ENCODE measurements around the gene CKAP2.
A peak's percentile ranks its signal among the peaks of the same experiment; 100 is the strongest.
"Not testable (repeated sequence)": the region's sequence is repeated elsewhere in the genome, so short reads cannot be mapped to it uniquely, and the experiment has no call there.

CKAP2 gene, protein sequence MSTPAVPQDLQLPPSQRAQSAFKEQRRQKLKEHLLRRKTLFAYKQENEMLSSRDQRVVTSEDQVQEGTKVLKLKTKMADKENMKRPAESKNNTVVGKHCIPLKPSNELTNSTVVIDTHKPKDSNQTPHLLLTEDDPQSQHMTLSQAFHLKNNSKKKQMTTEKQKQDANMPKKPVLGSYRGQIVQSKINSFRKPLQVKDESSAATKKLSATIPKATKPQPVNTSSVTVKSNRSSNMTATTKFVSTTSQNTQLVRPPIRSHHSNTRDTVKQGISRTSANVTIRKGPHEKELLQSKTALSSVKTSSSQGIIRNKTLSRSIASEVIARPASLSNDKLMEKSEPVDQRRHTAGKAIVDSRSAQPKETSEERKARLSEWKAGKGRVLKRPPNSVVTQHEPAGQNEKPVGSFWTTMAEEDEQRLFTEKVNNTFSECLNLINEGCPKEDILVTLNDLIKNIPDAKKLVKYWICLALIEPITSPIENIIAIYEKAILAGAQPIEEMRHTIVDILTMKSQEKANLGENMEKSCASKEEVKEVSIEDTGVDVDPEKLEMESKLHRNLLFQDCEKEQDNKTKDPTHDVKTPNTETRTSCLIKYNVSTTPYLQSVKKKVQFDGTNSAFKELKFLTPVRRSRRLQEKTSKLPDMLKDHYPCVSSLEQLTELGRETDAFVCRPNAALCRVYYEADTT

DNA sequence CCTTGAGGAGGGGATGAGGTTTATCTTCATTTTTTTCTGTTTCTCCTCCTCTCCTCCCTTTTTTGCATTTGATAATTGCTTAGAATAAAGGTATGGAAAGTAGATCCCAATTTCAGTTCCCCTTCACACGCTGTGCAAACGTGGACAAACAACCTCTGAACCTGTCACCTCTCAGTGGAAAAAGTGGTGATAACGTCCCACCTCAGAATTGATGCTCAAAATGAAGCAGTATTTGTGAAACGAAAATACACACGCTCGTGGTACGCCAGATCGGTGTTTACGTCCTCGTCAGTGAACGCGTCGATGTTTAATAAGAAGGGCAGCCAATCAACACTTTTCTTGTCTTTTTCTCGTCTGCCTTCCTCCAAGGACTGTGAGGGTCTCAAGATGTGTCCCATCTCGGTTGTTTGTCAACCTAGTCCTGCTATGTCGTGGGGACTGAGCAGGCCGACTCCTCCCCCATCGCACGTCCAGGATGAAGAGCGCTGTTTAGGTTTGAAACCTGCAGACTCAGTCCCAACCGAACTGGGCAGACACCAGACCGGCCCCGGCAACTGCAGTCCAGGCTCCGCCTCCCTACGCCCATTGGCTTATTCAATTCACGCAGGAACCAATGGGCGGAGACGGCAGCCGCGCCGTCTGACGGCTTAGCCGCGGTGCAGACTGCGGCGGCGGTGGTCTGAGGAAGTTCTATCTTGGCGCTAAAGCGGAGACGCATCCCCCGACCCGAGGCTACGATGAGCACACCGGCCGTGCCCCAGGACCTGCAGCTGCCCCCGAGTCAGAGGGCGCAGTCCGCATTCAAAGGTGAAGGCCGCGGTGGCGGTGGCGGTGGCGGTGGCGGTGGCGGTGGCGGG, at the start of gene CKAP2:
TSS of gene CKAP2 (plus strand) at position 659 of the 857 bp plus-strand sequence. CDS start at position 738, 79 bp downstream.
- H3K4me3 ChIP-seq (replicated peaks in 1 of 2; ENCODE audit: low read depth in 2 of 2, low read length in 2 of 2) = peak within 1 kb of the TSS; percentile 77 to 96
- DNase-seq (ENCODE audit: low read depth in 2 of 2) = peak; percentile 93 to 95
- TF ChIP-seq, protein P1, sequence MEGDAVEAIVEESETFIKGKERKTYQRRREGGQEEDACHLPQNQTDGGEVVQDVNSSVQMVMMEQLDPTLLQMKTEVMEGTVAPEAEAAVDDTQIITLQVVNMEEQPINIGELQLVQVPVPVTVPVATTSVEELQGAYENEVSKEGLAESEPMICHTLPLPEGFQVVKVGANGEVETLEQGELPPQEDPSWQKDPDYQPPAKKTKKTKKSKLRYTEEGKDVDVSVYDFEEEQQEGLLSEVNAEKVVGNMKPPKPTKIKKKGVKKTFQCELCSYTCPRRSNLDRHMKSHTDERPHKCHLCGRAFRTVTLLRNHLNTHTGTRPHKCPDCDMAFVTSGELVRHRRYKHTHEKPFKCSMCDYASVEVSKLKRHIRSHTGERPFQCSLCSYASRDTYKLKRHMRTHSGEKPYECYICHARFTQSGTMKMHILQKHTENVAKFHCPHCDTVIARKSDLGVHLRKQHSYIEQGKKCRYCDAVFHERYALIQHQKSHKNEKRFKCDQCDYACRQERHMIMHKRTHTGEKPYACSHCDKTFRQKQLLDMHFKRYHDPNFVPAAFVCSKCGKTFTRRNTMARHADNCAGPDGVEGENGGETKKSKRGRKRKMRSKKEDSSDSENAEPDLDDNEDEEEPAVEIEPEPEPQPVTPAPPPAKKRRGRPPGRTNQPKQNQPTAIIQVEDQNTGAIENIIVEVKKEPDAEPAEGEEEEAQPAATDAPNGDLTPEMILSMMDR (IDR thresholded peaks at IDR 0.05; ENCODE audit: low read depth, low read length) = no peak

DNA sequence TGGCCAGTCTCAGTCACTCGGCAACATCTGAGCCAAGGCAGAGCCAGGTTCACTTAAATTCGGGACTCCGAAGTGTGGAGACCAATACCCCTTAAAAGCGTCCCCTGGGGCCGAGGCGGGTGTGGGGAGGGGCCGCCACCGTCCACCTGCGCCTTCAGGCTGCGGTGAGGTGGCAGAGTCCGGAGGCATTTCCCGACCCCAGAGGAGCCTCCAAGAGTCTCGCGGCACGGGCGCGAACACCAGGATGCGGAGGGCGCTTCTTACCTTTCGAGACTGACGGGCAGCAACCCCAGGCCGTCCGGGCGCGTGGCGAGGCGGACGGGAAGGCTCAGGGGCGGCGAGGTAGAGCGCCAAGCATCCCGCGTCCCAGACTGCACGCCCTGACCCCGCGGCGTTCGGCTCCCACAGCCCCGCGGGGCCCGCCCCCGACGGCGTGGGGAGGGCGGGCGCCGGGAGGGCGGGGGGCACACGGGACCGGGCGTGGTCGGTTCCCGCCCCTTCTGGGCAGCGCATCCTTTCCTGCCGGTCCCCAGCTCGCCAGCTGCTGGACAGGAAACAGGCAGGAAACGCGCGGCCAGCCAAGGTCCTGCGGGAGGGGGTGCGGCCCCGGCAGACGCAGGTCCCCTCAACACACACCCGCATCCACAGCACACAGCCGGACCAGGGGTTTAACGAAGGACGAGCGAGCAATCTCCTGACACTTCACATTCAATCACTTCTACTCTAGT, 49.3 kb upstream of the CKAP2 start, which contains the start of gene THSD1:
TSS of gene THSD1 (minus strand) at position 406 of the 728 bp plus-strand sequence. CDS start 3,572 bp downstream, outside the sequence.
- H3K4me3 ChIP-seq (replicated peaks in 1 of 2; ENCODE audit: low read depth in 2 of 2, low read length in 2 of 2) = peak within 1 kb of the TSS; percentile 71 to 73
- TF ChIP-seq, protein P1 (IDR thresholded peaks at IDR 0.05; ENCODE audit: low read depth, low read length) = no peak
- peak; percentile 37 to 63 for DNase-seq (ENCODE audit: low read depth in 2 of 2)

DNA sequence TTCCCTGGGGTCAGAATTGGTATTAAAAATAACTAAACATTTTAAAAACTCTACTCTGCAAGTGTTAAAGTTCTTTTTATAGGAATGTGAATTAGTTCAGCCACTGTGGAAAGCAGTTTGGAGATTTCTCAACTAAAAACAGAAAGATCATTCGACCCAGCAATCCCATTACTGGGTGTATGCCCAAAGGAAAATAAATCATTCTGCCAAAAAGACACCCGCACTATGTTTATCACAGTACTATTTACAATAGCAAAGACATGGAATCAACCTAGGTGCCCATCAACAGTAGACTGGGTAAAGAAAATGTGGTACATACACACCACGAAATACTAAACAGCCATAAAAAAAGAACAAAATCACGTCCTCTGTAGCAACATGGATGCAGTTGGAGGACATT, 48.6 kb upstream of the CKAP2 start:
- TF ChIP-seq, protein P1 (IDR thresholded peaks at IDR 0.05; ENCODE audit: low read depth, low read length) = no peak
- DNase-seq (ENCODE audit: low read depth in 2 of 2) = no peak
- peak overlapping the region in 1 of 2 donors; percentile 73 for H3K4me3 ChIP-seq (replicated peaks in 1 of 2; ENCODE audit: low read depth in 2 of 2, low read length in 2 of 2)

DNA sequence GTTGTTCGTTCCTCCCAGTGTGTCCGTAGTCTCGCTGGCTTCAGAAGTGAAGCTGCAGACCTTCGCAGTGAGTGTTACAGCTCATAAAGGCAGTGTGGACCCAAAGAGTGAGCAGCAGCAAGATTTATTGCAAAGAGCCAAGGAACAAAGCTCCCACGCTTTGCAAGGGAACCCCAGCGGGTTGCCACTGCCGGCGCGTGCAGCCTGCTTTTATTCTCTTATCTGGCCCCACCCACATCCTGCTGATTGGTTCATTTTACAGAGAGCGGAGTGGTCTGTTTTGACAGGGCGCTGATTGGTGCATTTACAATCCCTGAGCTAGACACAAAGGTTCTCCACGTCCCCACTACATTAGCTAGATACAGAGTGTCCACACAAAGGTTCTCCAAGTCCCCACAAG, 47.8 kb upstream of the CKAP2 start:
- H3K4me3 ChIP-seq (replicated peaks in 1 of 2; ENCODE audit: low read depth in 2 of 2, low read length in 2 of 2); DNase-seq (ENCODE audit: low read depth in 2 of 2): not testable (repeated sequence)

DNA sequence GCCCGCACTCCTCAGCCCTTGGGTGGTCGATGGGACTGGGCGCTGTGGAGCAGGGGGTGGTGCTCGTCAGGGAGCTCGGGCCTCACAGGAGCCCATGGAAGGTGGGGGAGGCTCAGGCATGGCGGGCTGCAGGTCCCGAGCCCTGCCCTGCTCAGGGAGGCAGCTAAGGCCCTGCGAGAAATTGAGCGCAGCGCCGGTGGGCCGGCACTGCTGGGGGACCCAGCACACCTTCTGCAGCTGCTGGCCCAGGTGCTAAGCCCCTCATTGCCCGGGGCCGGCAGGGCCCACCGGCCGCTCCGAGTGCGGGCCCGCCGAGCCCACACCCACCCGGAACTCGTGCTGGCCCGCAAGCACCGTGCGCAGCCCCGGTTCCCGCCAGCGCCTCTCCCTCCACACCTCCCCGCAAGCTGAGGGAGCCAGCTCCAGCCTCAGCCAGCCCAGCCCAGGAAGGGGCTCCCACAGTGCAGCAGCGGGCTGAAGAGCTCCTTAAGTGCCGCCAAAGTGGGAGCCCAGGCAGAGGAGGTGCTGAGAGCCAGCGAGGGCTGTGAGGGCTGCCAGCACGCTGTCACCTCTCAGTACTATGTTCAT, 47.1 kb upstream of the CKAP2 start:
- H3K4me3 ChIP-seq (replicated peaks in 1 of 2; ENCODE audit: low read depth in 2 of 2, low read length in 2 of 2); DNase-seq (ENCODE audit: low read depth in 2 of 2): not testable (repeated sequence)

DNA sequence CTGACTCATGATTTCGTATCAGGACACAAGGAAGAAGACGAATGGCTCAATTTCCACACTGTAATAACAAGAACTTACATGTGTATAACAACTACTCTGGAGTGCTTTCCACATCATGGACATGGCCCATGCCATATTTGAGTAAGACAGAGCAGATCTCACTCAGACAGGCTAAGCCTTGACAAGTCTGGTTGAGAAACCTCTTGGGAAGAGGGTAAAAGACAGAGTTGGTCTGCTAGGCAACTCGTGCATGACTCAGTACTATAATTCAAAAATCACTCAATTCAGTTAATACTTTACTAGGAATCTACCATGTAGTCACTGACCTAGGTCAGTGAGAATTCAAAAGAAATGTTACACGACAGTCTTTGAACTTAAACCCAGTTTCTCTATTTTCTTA, 43.6 kb upstream of the CKAP2 start:
- TF ChIP-seq, protein P1 (IDR thresholded peaks at IDR 0.05; ENCODE audit: low read depth, low read length) = no peak
- DNase-seq (ENCODE audit: low read depth in 2 of 2) = peak in 1 of 2 donors; percentile 71
- H3K4me3 ChIP-seq (replicated peaks in 1 of 2; ENCODE audit: low read depth in 2 of 2, low read length in 2 of 2) = no peak overlapping the region

DNA sequence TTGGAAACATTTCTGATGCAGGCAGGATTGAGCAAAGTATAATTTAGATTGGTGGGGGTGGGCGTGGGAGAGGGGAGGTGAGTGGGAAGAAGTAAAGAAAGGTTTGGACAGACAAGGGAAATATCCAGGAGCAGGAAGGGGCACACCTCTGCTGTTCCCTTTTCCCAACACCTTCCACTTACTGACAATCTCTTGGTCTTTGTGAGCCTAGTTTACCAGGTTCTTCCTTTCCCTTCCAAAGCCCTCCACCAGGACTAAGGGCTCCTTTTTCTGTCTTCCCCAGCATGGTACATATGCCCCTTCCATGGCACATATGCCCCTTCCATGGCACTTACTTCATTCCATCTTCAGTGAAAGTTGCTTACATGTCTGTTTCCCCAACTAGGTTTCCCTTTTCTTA, 43.1 kb upstream of the CKAP2 start:
- TF ChIP-seq, protein P1 (IDR thresholded peaks at IDR 0.05; ENCODE audit: low read depth, low read length) = no peak
- no peak for DNase-seq (ENCODE audit: low read depth in 2 of 2)
- H3K4me3 ChIP-seq (replicated peaks in 1 of 2; ENCODE audit: low read depth in 2 of 2, low read length in 2 of 2) = no peak overlapping the region

Measured in cardiac fibroblast (primary cell).